Measurements from ENCODE around the gene EVI5.
"Not testable (repeated sequence)": the region's sequence is repeated elsewhere in the genome, so short reads cannot be mapped to it uniquely, and the experiment has no call there.

EVI5 gene

DNA sequence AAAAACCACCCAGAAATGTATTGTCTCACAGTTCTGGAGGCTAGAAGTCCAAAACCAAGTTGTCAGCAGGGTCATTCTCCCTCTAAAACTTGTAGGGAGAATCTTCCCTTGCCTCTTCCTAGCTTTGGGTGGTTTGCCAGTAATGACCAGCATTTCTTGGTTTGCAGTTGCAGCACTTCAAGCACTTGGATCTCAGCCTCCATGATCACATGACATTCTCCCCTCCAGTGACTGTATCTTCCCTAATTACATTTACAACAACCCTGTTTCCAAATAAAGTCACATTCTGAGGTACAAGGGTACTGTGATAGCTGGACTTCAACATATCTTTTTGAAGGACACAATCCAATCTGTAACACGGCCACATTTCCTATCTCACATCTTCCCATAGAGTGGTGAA is 37.2 kb downstream of the EVI5 start:
- no peak for DNase-seq

DNA sequence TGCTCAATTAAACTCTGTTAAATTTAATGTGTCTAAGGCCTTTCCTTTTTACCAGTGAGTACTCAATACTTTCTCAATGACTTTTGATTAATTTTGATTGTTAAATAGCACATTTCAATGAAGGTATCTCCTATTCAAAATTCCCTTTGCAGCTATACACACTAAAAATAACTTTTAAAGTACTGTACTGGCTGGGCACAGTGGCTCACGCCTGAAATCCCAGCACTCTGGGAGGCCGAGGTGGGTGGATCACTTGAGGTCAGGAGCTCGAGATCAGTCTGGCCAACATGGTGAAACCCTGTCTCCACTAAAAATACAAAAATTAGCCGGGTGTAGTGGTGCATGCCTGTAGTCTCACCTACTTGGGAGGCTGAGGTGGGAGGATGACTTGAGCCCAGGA is 38.7 kb downstream of the EVI5 start:
- not testable (repeated sequence) for DNase-seq

GRCh38 chr1:92743221-92743620 is 41.7 kb downstream of the EVI5 start:
- DNase-seq: no peak

DNA sequence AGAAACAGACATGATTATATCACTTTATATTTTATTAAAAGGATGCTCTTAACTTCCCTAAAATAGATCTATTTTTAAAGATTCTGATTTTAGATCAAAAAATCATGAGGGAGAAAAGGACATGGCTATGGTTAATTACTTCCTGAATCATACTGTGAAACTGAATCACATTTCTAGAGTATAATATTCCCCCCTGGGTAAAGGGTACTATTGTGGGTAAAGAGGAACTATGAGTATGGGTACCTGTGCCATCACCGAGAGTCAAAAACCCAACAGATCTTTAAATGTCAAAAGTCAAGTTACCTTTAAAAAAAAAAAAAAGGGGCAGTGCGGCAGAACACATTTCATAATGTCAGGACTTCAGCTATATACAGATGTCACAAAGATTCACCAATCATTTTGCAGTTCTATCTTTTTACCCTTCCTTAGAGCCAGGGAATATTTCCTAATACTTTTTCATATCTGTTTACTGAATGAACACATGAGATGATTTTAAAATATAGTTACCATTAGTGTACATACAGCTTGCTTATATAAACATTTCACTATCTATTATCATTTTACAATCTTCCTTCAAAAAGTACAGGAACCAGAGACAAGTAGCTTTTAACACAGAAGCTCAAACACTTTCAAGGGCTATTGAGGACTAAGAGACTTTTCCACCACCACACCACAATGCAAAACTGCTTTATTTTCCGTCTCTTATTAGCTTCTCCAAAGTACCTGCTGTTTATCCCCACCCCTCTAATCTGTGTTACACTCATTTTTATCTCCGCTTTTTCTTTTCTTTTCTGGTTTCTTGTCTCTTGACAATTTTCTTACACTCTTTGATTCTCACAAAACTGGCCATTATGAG is 45.0 kb downstream of the EVI5 start:
- DNase-seq: no peak

- no peak for DNase-seq
Measured at GRCh38 chr1:92736395-92736794, 48.5 kb downstream of the EVI5 start.

GRCh38 chr1:92730476-92730875 is 54.4 kb downstream of the EVI5 start:
- DNase-seq: no peak

- no peak for DNase-seq
Measured at GRCh38 chr1:92728697-92729096, 56.2 kb downstream of the EVI5 start.

- DNase-seq: not testable (repeated sequence)
Measured at GRCh38 chr1:92723713-92724112, 61.2 kb downstream of the EVI5 start.

- no peak for DNase-seq
Measured at GRCh38 chr1:92721886-92722285, 63.0 kb downstream of the EVI5 start.

GRCh38 chr1:92721157-92721556 is 63.8 kb downstream of the EVI5 start:
- not testable (repeated sequence) for DNase-seq

DNA sequence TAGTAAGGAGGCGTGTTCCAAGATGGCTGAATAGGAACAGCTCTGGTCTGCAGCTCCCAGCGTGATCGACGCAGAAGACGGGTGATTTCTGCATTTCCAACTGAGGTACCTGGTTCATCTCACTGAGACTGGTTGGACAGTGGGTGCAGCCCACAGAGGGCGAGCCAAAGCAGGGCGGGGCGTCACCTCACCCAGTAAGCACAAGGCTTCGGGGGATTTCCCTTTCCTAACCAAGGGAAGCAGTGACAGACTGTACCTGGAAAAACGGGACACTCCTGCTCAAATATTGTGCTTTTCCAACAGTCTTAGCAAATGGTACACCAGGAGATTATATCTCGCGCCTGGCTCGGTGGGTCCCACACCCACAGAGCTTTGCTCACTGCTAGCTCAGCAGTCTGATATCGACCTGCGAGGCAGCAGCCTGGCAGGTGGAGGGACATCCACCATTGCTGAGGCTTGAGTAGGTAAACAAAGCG is 69.4 kb downstream of the EVI5 start:
- not testable (repeated sequence) for DNase-seq

GRCh38 chr1:92713939-92714338 is 71.0 kb downstream of the EVI5 start:
- DNase-seq: no peak

DNA sequence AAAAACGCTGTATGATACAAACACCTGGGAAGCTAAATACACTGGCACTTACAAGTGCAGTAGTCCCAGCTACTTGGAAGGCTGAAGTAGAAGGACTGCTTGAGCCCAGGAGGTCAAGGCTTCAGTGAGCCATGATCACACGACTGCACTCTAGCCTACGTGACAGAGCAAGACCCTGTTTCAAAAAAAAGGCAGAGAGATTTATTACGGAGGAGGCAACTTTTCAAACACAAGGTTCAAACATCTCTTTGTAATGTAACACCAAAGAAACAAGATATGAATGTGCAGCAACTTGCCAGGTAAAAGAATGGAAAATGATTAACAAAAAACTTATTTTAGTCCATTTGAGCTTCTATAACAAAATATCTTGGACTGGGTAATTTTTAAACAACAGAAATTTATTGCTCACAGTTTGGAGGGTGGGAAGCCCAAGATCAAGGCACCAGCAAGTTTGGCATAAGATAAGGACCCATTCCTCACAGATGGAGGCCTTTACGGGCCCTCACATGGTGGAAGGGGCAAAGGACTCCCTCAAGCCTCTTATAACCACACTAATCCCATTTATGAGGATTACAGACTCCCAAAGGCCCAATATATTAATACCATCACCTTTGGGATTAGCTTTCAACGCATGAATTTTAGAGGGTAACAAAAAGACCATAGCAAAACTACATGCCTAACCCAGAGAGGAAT is 73.3 kb downstream of the EVI5 start:
- no peak for DNase-seq

DNA sequence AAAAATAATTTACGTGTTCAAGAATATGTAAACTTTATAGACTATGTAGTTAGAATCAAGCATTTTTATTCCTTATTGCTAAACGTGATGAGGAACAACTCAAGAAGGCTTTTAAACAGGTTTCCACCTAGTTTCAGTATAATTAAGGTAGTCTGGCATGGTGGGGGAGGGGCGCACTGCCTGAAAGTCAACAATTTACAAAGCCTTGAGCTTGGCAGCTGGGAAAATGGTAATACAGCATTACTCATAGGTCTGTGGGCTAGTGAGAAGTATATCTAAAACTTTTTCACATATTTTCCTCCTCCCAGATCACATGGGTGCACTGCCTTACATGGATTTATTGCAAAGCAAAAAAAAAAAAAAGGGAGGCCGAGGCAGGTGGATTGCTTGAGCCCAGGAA is 75.2 kb downstream of the EVI5 start:
- no peak for DNase-seq

GRCh38 chr1:92708368-92708950 is 76.4 kb downstream of the EVI5 start:
- no peak for DNase-seq

GRCh38 chr1:92707709-92708108 is 77.2 kb downstream of the EVI5 start:
- DNase-seq: no peak

- no peak for DNase-seq
Measured at GRCh38 chr1:92707292-92707691, 77.6 kb downstream of the EVI5 start.

GRCh38 chr1:92705446-92705845 is 79.5 kb downstream of the EVI5 start:
- DNase-seq: no peak

GRCh38 chr1:92701147-92701546 is 83.8 kb downstream of the EVI5 start:
- no peak for DNase-seq

GRCh38 chr1:92698932-92699331 is 86.0 kb downstream of the EVI5 start:
- DNase-seq: no peak

DNA sequence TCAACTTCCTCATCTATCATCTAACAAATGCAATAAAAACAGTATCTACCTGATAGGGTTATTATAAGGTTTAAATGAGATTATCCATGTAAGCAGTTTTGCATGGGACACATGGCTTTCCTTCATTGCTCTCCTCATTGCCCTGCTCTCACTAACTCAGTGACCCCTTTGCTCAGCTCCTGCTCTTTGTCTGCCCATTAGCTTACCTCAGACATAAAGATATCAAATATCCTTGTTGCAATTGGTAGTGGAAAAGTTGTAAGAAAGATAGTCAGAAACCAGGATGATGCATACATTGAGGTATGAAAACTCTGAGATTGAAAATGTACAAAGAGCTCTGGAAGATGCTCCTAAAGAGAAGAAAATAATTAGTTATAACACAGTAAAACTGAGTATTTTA is 89.8 kb downstream of the EVI5 start:
- no peak for DNase-seq

GRCh38 chr1:92691925-92692324 is 93.0 kb downstream of the EVI5 start:
- no peak for DNase-seq

DNA sequence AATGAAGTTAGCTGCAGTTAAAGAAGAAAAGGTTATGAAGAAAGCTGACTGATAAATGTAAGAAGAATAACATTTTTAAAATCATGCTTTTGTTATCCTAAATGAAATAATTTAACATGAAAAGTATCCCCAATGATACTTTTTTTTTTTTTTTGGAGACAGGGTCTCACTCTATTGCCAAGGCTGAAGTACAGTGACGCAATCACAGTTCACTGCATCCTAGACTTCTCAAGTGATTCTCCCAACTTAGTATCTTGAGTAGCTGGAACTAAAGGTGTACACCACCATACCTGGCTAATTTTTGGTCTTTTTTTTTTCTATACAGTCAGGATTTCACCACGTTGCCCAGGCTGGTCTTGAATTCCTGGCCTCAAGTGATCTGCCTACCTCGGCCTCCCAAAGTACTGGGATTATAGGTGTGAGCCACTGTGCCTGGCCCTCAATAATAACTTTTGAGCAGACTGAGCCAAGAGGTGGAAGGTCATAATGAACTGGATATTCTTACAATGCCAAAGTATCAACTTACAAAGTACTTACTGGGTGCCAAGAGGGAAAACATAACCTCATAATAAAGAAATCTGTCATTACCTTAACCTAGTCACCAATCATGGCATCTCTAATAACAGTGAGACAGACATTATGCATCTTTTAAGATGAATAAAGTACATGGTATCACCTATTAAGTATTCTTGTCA is 94.5 kb downstream of the EVI5 start:
- DNase-seq: no peak

Data from NCI-H2081 treated with DMSO at 0.1 percent for 48 hours (cell line).